GM12892 (cell line): ENCODE measurements around the gene HS3ST2.

ENCODE experiments used
- POLR2A ChIP-seq: IDR thresholded peaks from 2 replicates; pipeline ENCODE4 v1.6.1; 2011; ENCODE audit warnings: low read depth, low read length, control low read depth
- POLR2AphosphoS5 ChIP-seq: IDR thresholded peaks from 2 replicates; pipeline ENCODE4 v1.6.1; 2011; ENCODE audit warnings: low read depth, low read length, control low read depth
- TAF1 ChIP-seq: IDR thresholded peaks from 2 replicates; pipeline ENCODE4 v1.6.1; 2011; ENCODE audit warnings: low read depth, mild to moderate bottlenecking, control low read depth, low read length, borderline replicate concordance

- TF ChIP-seq POLR2A (no peak), POLR2AphosphoS5 (no peak), TAF1 (no peak)
Measured at GRCh38 chr16:22927306-22927705, 113.3 kb downstream of the HS3ST2 start.
